Peyer's patch (tissue), 4 donors: ENCODE data around the gene TMEM150B. TPM values are rescaled to one million over a fixed set of nuclear protein-coding genes. Genes with fewer than 3 reads are reported as not detected.
A peak's percentile ranks its signal among the peaks of the same experiment; 100 is the strongest.

ENCODE experiments used
- DNase-seq, 3 donors: peaks; one replicate each; pipeline ENCODE4 v3.0.0-alpha.2; 2017 to 2019
- H3K27ac ChIP-seq, 4 donors: fragments of 200-600 bp; sonication (generic); one replicate each; pipeline ENCODE4 v1.5.1; 2016 to 2019
- H3K27me3 ChIP-seq, 2 donors: fragments of 200-600 bp; sonication (generic); one replicate each; pipeline ENCODE4 v1.5.1; 2019
- H3K36me3 ChIP-seq, 3 donors: fragments of 200-600 bp; sonication (generic); one replicate each; pipeline ENCODE4 v1.5.1; 2016 to 2019
- H3K4me1 ChIP-seq, 4 donors: fragments of 200-600 bp; sonication (generic); one replicate each; pipeline ENCODE4 v1.5.1; 2016 to 2019
- H3K4me3 ChIP-seq, 4 donors: fragments of 200-600 bp; sonication (generic); 1 replicate in 3 of 4; 2 replicates in 1 of 4; pipeline ENCODE4 v1.5.1; 2016 to 2019; ENCODE audit warnings: mild to moderate bottlenecking in 1 of 4
- H3K9me3 ChIP-seq, 4 donors: fragments of 200-600 bp; sonication (generic); one replicate each; pipeline ENCODE4 v1.5.1; 2016 to 2019; ENCODE audit warnings: mild to moderate bottlenecking in 1 of 4
- POLR2A ChIP-seq, 2 donors: fragments of 450-650 bp; IDR thresholded peaks; one replicate each; pipeline ENCODE4 v1.5.1; 2017; ENCODE audit warnings: antibody characterized with exemption in 2 of 2, mild to moderate bottlenecking in 2 of 2, moderate library complexity in 2 of 2
- total RNA-seq, 4 donors: library from RNA; depleted of rRNA; stranded (reverse); fragments of >200 nt; gene quantifications; one replicate each; pipeline ENCODE4 v1.1.0, GENCODE V29; 2016
- TF ChIP-seq, protein P1 (sequence below), 6 experiments: fragments of 450-650 bp in 4 of 6; fragments of 200-600 bp in 2 of 6; sonication (generic) in 1 of 6; IDR thresholded peaks; one replicate each; pipeline ENCODE4 v1.5.1; 2017 to 2019; ENCODE audit warnings: antibody characterized with exemption in 6 of 6, mild to moderate bottlenecking in 3 of 6, moderate library complexity in 1 of 6

Gene TMEM150B
- total RNA-seq, 4 donors from 2014 or later, result 26.4 to 235 (median 199) TPM

DNA sequence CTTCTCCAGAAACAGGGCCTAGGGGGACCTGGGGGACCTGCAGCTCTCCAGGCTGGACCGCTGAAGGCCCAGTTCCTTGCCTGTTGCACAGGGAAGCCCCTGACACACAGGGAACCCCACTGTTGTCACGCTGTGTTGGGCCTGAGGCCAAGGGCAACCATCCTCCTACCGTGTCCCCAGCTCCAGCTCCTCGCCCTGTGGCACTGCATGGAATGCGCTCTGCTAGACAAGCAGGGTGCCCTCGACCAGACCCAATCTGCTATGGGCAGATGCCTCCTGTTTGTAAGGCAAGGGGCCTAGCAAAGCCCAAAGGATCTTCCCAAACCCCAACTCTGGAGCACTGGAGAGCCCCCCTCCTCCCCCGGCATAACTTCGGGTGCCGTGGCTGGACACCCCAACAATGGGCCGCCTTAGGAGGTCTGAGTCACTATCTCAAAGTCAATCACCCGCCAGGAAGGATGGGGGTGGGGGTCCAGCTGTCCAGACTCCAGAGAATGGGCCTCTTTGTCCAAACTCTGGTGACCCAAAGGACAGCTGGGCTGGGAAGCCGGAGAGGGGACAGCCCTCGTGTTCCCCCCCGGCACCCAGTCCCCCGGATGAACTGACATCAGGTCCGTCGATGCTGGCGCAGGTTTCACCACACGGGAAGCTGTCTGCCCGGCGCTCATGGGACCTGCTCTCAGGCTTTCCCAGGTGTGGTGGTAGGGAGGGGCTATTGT is 37.6 kb downstream of the TMEM150B start:
- no peak overlapping the region for H3K4me3 ChIP-seq
- H3K36me3 ChIP-seq, result no peaks in the 10 kb centered on the region
- TF ChIP-seq, protein P1, sequence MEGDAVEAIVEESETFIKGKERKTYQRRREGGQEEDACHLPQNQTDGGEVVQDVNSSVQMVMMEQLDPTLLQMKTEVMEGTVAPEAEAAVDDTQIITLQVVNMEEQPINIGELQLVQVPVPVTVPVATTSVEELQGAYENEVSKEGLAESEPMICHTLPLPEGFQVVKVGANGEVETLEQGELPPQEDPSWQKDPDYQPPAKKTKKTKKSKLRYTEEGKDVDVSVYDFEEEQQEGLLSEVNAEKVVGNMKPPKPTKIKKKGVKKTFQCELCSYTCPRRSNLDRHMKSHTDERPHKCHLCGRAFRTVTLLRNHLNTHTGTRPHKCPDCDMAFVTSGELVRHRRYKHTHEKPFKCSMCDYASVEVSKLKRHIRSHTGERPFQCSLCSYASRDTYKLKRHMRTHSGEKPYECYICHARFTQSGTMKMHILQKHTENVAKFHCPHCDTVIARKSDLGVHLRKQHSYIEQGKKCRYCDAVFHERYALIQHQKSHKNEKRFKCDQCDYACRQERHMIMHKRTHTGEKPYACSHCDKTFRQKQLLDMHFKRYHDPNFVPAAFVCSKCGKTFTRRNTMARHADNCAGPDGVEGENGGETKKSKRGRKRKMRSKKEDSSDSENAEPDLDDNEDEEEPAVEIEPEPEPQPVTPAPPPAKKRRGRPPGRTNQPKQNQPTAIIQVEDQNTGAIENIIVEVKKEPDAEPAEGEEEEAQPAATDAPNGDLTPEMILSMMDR (IDR thresholded peaks at IDR 0.05), result no peak
- H3K27me3 ChIP-seq, result no peaks in the 10 kb centered on the region
- H3K4me1 ChIP-seq, result peaks cover 0 to 7% (median 0%) of the 10 kb centered on the region in 4 donors
- no peak overlapping the region for H3K27ac ChIP-seq
- DNase-seq, result no peak
- no peaks in the 10 kb centered on the region for H3K9me3 ChIP-seq

DNA sequence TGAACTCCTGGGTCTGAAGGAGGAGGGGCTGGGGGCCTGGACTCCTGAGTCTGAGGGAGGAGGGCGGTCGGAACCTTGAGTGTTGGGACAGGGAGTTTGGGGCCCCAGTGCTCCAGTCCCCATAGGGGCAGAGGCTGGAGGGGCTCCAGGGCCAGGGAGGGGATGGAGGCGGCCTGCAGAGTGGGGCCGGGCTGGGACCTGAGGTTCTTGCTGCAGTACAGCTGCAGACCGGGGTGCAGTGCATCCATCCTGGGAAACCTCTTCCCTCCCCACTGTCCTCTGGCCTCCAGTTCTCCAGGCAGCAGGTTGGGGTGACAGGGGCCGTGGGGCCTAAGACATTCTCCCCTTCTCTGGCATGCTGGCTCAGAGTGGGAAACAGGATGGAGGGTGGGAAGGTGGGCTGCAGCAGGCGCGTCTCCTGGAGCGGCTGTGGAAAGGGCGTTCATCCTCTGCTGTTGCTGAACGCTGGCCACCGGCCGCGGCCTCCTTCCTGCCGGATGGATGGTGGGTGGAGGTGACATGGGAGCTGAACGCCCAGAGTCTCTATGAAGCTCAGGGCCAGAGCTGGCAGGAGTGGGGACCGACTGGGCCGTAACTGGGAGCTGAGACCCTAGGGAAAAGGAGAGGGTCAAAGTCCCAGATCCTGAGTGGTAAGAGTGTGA is 39.8 kb downstream of the TMEM150B start:
- TF ChIP-seq, protein P1 (IDR thresholded peaks at IDR 0.05), result no peak
- TF ChIP-seq POLR2A (IDR thresholded peaks at IDR 0.05), result no peak
- Histone ChIP-seq H3K4me3 (no peak overlapping the region), H3K36me3 (no peaks in the 10 kb centered on the region), H3K9me3 (no peaks in the 10 kb centered on the region), H3K27ac (peak overlapping the region in 1 of 4 donors; percentile 10), H3K27me3 (no peaks in the 10 kb centered on the region), H3K4me1 (peaks cover 0 to 12% (median 4%) of the 10 kb centered on the region in 4 donors)
- DNase-seq, result no peak

DNA sequence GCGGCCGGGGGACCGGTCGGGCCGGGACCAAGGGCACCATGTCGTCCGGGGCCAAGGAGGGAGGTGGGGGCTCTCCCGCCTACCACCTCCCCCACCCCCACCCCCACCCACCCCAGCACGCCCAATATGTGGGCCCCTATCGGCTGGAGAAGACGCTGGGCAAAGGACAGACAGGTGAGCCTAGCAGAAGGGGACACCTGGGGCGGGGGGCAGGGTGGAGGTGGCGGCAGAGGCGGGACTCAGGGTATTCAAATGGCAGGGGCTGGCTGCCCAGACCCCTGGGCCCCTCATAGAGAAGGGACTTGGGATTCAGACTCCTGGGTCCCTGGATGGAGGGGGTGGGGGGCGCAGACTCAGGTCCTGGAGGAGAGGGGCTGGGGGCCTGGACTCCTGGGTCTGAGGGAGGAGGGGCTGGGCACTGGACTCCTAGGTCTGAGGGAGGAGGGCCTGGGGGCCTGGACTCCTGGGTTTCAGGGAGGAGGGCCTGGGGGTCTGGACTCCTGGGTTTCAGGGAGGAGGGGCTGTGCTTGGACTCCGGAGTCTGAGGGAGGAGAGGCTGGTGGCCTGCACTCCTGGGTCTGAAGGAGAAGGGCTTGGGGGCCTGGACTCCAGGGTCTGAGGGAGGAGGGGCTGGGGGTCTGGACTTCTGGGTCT is 40.6 kb downstream of the TMEM150B start:
- TF ChIP-seq, protein P1 (IDR thresholded peaks at IDR 0.05), result no peak
- no peak for TF ChIP-seq POLR2A (IDR thresholded peaks at IDR 0.05)
- peak overlapping the region; percentile 57 to 81 (median 71) for H3K27ac ChIP-seq
- DNase-seq, result no peak

GRCh38 chr19:55283548-55284377 is 41.4 kb downstream of the TMEM150B start, which contains the start of gene BRSK1:
TSS of gene BRSK1 (plus strand) at chr19:55283997. CDS start at chr19:55284443, 446 bp downstream.
- Histone ChIP-seq H3K4me3 (peak within 1 kb of the TSS; percentile 24 to 61 (median 47)), H3K27me3 (no peaks in the 10 kb centered on the region), H3K36me3 (no peaks in the 10 kb centered on the region), H3K4me1 (peaks cover 4 to 22% (median 9%) of the 10 kb centered on the region in 4 donors), H3K9me3 (no peaks in the 10 kb centered on the region), H3K27ac (peak within 1 kb of the TSS; percentile 57 to 81 (median 71))
- TF ChIP-seq, protein P1 (IDR thresholded peaks at IDR 0.05), result no peak
- TF ChIP-seq POLR2A (IDR thresholded peaks at IDR 0.05), result no peak
- DNase-seq, result peak in 1 of 3 donors; percentile 65

More for the DNA sequence above, 40.6 kb downstream of the TMEM150B start:
- H3K27me3 ChIP-seq, result no peaks in the 10 kb centered on the region
- peaks cover 0 to 17% (median 5%) of the 10 kb centered on the region in 4 donors for H3K4me1 ChIP-seq
- H3K36me3 ChIP-seq, result no peaks in the 10 kb centered on the region
- peak overlapping the region; percentile 24 to 61 (median 47) for H3K4me3 ChIP-seq
- no peaks in the 10 kb centered on the region for H3K9me3 ChIP-seq
